Bronchial epithelial cell (primary cell): ENCODE results near the gene PREX1. TPM values are rescaled to one million over a fixed set of nuclear protein-coding genes. Genes with fewer than 3 reads are reported as not detected.

ENCODE experiments used
- DNase-seq: peaks from one replicate; pipeline ENCODE4 v3.0.0-alpha.2; 2010; ENCODE audit warnings: low read depth
- FAIRE-seq: peaks from 2 replicates; lab custom pipeline; 2011; peaks lifted over from hg19 to GRCh38; lab: Jason Lieb, UNC
- H3K27me3 ChIP-seq: 2 replicates; pipeline ENCODE4 v1.5.1; 2011; ENCODE audit warnings: low read length; ENCODE audit not compliant: control insufficient read depth, insufficient read depth
- H3K36me3 ChIP-seq: 2 replicates; pipeline ENCODE4 v1.5.1; 2011; ENCODE audit warnings: low read length; ENCODE audit not compliant: control insufficient read depth, insufficient read depth
- H3K4me3 ChIP-seq: 2 replicates; pipeline ENCODE4 v1.5.1; 2011; ENCODE audit warnings: mild to moderate bottlenecking, low read depth, low read length, control low read depth
- CTCF ChIP-seq: IDR thresholded peaks from 2 replicates; pipeline ENCODE4 v1.5.1; 2011; ENCODE audit warnings: mild to moderate bottlenecking, moderate library complexity, low read length, control low read depth, inconsistent platforms; ENCODE audit not compliant: insufficient read depth, severe bottlenecking
- total RNA-seq: library from RNA; depleted of rRNA; stranded (reverse); fragments of >200 nt; gene quantifications from 2 replicates; pipeline ENCODE4 v1.2.1, GENCODE V29; 2014

Gene PREX1
- total RNA-seq, 1 donor from 2014 or later = under 0.01 TPM

GRCh38 chr20:48685300-48685699, 142.5 kb downstream of the PREX1 start:
- DNase-seq (no peak), FAIRE-seq (no peak)
- H3K27me3 ChIP-seq = peaks cover 2% of the 10 kb centered on the region
- no peak overlapping the region for H3K4me3 ChIP-seq
- TF ChIP-seq CTCF = no peak
- no peaks in the 10 kb centered on the region for H3K36me3 ChIP-seq

- H3K4me3 ChIP-seq = no peak overlapping the region
- no peaks in the 10 kb centered on the region for H3K36me3 ChIP-seq
- TF ChIP-seq CTCF = no peak
- no peak for DNase-seq
- H3K27me3 ChIP-seq = peaks cover 2% of the 10 kb centered on the region
- FAIRE-seq = no peak
These were observed 143.2 kb downstream of the PREX1 start for GRCh38 chr20:48684501-48685041.

GRCh38 chr20:48683467-48684175, 144.2 kb downstream of the PREX1 start:
- DNase-seq (no peak), FAIRE-seq (peak; percentile 28)
- Histone ChIP-seq H3K27me3 (peaks cover 2% of the 10 kb centered on the region), H3K36me3 (no peaks in the 10 kb centered on the region), H3K4me3 (no peak overlapping the region)
- no peak for TF ChIP-seq CTCF

- peaks cover 2% of the 10 kb centered on the region for H3K27me3 ChIP-seq
- no peaks in the 10 kb centered on the region for H3K36me3 ChIP-seq
- H3K4me3 ChIP-seq = no peak overlapping the region
- FAIRE-seq = no peak
- no peak for TF ChIP-seq CTCF
- DNase-seq = peak; percentile 17
These were observed 145.1 kb downstream of the PREX1 start for GRCh38 chr20:48682529-48683363.

GRCh38 chr20:48681873-48682426, 145.8 kb downstream of the PREX1 start:
- FAIRE-seq (no peak), DNase-seq (no peak)
- no peak for TF ChIP-seq CTCF
- Histone ChIP-seq H3K27me3 (peaks cover 2% of the 10 kb centered on the region), H3K36me3 (no peaks in the 10 kb centered on the region), H3K4me3 (no peak overlapping the region)
